VCaP (cell line): ENCODE measurements around the gene SHC2.

Experiments used
- H3K27ac ChIP-seq: fragments of 450-650 bp; 2 replicates; pipeline ENCODE4 v1.5.1; 2017
- TF ChIP-seq, protein P1 (sequence below): fragments of 450-650 bp; conservative IDR thresholded peaks from 2 replicates; pipeline ENCODE4 v1.5.1; 2017; ENCODE audit warnings: mild to moderate bottlenecking, moderate library complexity

The SHC2 gene

GRCh38 chr19:472005-472858 lies 11.4 kb upstream of the SHC2 start:
- no peak overlapping the region for H3K27ac ChIP-seq

GRCh38 chr19:470701-471100 lies 9.9 kb upstream of the SHC2 start:
- no peak overlapping the region for H3K27ac ChIP-seq
- TF ChIP-seq, protein P1, sequence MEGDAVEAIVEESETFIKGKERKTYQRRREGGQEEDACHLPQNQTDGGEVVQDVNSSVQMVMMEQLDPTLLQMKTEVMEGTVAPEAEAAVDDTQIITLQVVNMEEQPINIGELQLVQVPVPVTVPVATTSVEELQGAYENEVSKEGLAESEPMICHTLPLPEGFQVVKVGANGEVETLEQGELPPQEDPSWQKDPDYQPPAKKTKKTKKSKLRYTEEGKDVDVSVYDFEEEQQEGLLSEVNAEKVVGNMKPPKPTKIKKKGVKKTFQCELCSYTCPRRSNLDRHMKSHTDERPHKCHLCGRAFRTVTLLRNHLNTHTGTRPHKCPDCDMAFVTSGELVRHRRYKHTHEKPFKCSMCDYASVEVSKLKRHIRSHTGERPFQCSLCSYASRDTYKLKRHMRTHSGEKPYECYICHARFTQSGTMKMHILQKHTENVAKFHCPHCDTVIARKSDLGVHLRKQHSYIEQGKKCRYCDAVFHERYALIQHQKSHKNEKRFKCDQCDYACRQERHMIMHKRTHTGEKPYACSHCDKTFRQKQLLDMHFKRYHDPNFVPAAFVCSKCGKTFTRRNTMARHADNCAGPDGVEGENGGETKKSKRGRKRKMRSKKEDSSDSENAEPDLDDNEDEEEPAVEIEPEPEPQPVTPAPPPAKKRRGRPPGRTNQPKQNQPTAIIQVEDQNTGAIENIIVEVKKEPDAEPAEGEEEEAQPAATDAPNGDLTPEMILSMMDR: no peak

More at GRCh38 chr19:472005-472858, 11.4 kb upstream of the SHC2 start:
- TF ChIP-seq, protein P1: no peak

- no peak overlapping the region for H3K27ac ChIP-seq
- TF ChIP-seq, protein P1: no peak
These were observed 9.0 kb upstream of the SHC2 start for GRCh38 chr19:469833-470232.

- H3K27ac ChIP-seq: no peak overlapping the region
- TF ChIP-seq, protein P1: no peak
These were observed 7.9 kb upstream of the SHC2 start for GRCh38 chr19:468587-469256.

DNA sequence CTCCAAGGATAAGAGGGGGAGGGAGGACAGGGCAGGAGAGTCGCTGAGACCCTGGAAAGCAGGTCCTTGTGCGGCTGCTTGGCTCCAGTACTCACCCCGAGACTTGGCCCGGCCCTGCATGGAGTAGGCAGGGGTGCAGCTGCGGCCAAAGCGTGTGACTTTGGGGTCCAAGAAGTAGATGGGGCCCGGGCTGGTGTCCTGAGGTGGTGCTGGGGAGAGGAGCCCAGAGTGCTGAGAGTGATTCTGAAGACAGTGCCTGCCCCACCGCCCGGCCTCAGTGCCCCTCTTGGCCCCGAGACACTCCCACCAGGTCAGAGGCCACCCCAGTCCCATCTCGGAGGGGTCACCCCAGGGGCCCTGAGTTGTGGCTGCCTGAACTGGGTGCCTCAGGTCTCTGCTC lies 6.7 kb upstream of the SHC2 start:
- no peak overlapping the region for H3K27ac ChIP-seq
- TF ChIP-seq, protein P1: no peak

DNA sequence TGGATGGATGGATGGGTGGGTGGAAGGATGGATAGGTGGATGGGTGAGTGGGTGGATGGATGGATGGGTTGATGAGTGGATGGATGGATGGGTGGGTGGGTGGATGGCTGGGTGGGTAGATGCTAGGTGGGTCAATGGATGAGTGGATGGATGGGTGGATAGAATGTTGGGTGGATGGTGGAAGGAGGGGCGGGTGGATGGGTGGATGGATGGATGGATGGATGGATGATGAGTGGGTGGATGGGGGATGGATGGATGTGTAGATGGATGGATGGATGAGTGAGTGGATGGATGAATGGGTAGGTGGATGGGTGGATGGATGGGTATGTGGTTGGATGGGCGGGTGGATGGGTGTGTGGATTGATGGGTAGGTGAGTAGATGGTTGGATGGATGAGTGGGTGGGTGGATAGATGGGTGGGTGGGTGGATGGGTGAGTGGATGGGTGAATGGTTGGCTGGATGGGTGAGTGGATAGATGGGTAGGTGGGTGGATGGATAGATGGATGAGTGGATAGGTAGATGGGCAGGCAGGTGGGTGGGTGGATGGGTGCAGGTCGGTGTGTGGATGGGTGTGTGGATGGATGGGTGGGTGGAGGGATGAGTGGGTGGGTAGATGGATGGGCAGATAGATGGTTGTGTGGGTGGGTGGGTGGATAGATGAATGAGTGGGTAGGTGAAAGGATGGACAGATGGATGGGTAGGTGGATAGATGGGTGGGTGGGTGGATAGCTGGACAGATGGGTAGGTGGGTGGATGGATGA lies 4.4 kb upstream of the SHC2 start:
- TF ChIP-seq, protein P1: no peak

DNA sequence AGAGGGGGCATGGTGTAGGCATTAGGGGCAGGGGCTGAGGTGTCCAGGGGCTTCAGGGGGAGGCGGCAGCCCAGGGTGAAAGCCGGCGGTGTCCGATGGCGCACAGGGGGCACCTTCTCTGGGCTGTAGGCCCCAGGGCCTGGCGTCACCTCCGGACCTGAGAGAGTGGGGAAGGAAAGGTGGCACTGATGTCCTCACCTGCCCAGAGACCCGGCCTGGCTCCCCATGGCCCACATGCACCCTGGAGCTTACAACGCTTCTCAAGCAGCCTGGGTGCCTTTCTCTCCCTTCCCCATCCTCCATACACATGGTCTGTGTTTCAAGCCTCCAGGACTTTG lies 3.3 kb upstream of the SHC2 start:
- H3K27ac ChIP-seq: no peak overlapping the region
- TF ChIP-seq, protein P1: no peak

More for the DNA sequence above, 4.4 kb upstream of the SHC2 start:
- H3K27ac ChIP-seq: no peak overlapping the region
